ENCODE results near the gene DKK3. TPM values are rescaled to one million over a fixed set of nuclear protein-coding genes. Genes with fewer than 3 reads are reported as not detected.
"Not testable (repeated sequence)": the region's sequence is repeated elsewhere in the genome, so short reads cannot be mapped to it uniquely, and the experiment has no call there.

DKK3 gene
- total RNA-seq, 1 experiment from 2014 or later = 3.1 TPM

GRCh38 chr11:12042215-12042676 lies 33.8 kb upstream of the DKK3 start:
- in situ Hi-C loops (cut with HindIII; ENCODE audit: low pct_unique_long_range_greater_than_20kb, low sequenced_read_pairs) = no loop called here
- DNase-seq (ENCODE audit: low read depth, low spot score) = no peak

- in situ Hi-C loops (cut with HindIII; ENCODE audit: low pct_unique_long_range_greater_than_20kb, low sequenced_read_pairs); DNase-seq (ENCODE audit: low read depth, low spot score): not testable (repeated sequence)
These were observed 32.3 kb upstream of the DKK3 start for GRCh38 chr11:12040719-12041118.

- in situ Hi-C loops (cut with HindIII; ENCODE audit: low pct_unique_long_range_greater_than_20kb, low sequenced_read_pairs) = no loop called here
- DNase-seq (ENCODE audit: low read depth, low spot score) = no peak
These were observed 24.5 kb upstream of the DKK3 start for GRCh38 chr11:12032968-12033367.

DNA sequence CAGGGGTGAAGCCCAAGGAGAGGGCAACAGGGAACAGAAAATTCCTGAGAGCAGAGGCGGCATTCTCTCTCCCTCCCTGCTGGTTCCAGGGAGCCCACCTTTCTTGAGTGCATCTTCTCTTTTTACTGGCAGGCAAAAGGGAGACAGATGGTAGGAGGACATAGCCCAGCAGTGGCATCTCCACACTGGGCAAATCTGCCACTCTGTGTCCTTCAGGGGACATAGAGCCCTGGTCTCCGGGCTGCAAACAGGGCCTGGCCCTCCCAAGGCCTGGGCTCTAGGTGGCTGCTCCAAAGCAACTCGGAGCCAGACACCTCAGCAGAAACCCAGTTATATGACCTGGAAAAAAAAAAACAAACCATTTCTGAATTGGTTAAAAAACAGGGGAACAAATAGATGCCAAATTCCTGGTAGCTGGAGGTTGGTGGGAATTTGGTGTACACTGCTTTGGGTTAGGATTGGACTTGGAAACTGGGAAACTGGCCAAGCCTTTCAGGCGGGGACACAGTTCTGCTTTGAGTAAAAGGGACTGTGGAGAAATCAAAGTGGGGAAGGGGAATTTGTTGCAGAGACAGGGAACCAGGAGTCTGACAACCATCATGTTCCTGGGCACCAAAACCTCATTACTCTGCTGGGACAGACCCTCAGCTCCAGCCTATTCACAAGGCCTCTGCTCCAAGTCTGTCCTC lies 23.6 kb upstream of the DKK3 start:
- in situ Hi-C loops (cut with HindIII; ENCODE audit: low pct_unique_long_range_greater_than_20kb, low sequenced_read_pairs) = no loop called here
- DNase-seq (ENCODE audit: low read depth, low spot score) = no peak

GRCh38 chr11:12029738-12030363 lies 21.4 kb upstream of the DKK3 start:
- peak; percentile 36 for DNase-seq (ENCODE audit: low read depth, low spot score)
- in situ Hi-C loops (cut with HindIII; ENCODE audit: low pct_unique_long_range_greater_than_20kb, low sequenced_read_pairs) = no loop called here

GRCh38 chr11:12029119-12029518 lies 20.7 kb upstream of the DKK3 start:
- in situ Hi-C loops (cut with HindIII; ENCODE audit: low pct_unique_long_range_greater_than_20kb, low sequenced_read_pairs) = no loop called here
- DNase-seq (ENCODE audit: low read depth, low spot score) = no peak

DNA sequence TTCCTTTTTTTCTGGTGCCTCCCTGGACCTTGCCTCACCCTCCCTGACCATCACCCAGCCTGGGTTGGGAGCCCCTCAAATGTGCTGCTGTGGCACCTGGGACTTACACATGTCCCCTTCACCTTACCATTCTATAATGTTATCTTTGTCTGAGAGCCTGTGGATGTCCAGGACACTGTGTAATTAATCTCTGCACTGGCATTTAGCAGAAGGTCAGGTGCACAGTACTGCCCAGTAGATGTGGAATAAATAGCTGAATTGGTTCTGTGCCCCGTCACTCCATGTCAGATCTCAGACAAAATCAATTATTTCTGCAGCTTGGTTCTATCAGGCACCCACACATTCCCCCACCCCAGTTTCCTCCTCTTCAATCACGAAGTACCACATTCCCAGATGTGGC lies 19.9 kb upstream of the DKK3 start:
- in situ Hi-C loops (cut with HindIII; ENCODE audit: low pct_unique_long_range_greater_than_20kb, low sequenced_read_pairs) = no loop called here
- DNase-seq (ENCODE audit: low read depth, low spot score) = no peak

GRCh38 chr11:12026331-12027211 lies 18.1 kb upstream of the DKK3 start:
- in situ Hi-C loops (cut with HindIII; ENCODE audit: low pct_unique_long_range_greater_than_20kb, low sequenced_read_pairs) = no loop called here
- DNase-seq (ENCODE audit: low read depth, low spot score) = no peak

DNA sequence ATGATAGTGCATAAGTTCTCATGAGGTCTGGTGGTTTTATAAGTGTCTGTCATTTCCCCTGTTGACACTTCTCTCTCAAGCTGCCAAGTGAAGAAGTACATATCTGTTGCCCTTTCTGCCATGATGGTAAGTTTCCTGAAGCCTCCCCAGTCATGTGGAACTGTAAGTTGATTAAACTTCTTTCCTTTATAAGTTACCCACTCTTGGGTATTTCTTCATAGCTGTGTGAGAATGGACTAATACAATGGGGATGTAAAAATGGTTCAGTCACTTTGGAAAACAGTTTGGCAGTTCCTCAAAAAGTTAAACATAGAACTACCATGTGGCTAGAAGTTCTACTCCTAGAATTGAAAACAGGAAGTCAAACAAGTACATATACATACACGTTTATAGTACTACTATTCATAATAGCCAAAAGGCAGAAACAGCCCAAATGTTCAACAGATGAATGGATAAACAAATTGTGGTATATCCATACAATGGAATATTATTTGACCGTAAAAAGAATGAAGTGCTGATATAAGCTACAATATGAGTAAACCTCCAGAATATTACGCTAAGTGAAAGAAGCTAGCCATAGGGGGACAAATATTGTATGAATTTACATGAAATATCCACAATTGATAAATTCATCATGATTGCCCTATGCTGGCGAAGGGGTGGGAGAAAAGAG lies 16.0 kb upstream of the DKK3 start:
- in situ Hi-C loops (cut with HindIII; ENCODE audit: low pct_unique_long_range_greater_than_20kb, low sequenced_read_pairs) = no loop called here
- DNase-seq (ENCODE audit: low read depth, low spot score) = no peak

GRCh38 chr11:12023015-12023414 lies 14.6 kb upstream of the DKK3 start:
- DNase-seq (ENCODE audit: low read depth, low spot score) = no peak
- in situ Hi-C loops (cut with HindIII; ENCODE audit: low pct_unique_long_range_greater_than_20kb, low sequenced_read_pairs) = no loop called here

DNA sequence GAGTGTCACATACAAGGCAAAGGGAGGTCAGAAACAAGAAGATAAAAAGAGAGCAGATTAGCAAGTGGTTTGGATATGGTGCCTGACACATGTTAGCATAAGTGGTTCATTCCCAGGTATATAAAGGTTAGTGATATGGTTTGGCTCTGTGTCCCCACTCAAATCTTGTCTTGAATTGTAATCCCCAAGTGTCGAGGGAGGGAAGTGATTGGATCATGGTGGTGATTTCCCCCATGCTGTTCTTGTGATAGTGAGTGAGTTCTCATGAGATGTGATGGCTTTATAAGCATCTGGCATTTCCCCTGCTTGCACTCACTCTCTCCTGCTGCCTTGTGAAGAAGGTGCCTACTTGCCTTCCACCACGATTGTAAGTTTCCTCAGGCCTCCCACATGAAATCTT lies 12.1 kb upstream of the DKK3 start:
- no peak for DNase-seq (ENCODE audit: low read depth, low spot score)
- in situ Hi-C loops (cut with HindIII; ENCODE audit: low pct_unique_long_range_greater_than_20kb, low sequenced_read_pairs) = no loop called here

GRCh38 chr11:12019866-12020416 lies 11.5 kb upstream of the DKK3 start:
- in situ Hi-C loops (cut with HindIII; ENCODE audit: low pct_unique_long_range_greater_than_20kb, low sequenced_read_pairs) = no loop called here

DNA sequence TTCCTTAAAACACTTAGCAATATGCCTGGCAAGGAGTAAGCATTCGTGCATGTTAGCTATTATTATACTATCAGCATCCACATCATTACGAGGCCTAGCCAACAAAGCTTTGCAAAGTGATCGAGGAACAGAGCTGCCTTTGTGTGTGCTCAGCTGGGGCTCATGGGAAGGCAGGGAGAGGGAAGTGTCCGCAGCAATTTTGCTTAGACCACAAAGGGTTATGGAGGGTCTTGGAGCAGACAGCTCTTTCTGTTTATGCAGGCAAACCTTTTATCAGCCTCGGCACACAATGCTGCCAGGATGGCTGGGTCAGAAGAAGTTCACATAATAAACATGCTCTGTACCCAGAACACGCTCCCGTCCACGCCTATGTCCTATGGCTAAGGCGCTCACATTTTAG lies 10.9 kb upstream of the DKK3 start:
- DNase-seq (ENCODE audit: low read depth, low spot score) = peak; percentile 79

More at GRCh38 chr11:12019866-12020416, 11.5 kb upstream of the DKK3 start:
- no peak for DNase-seq (ENCODE audit: low read depth, low spot score)

DNA sequence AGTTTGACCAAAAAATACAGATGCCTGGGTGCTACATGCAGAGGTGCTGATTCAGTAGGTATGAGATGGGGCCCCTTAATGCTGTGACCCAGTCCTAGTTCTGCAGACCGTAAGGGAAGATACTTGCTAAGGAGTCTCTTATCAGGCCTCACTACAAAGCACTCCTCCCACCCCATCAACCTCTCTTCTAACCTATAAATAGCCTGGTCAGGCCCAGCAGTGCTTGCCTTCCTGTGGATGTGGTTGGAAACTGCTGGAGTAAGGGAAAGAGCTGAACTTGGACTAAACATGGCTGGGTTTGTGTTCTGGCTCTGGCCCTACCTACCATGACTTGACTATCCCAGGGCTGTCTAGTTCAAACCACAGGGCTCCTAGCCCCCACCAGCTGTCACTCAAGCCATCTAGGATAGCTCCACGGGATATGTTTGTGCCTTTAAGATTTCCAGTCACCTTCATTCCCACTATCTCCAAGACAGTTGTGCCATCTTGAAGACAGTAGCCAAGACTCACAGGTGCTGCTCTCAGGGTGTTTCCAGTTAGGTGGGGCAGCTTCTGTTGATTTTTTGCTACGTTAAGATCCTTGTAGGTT lies 9.5 kb upstream of the DKK3 start:
- in situ Hi-C loops (cut with HindIII; ENCODE audit: low pct_unique_long_range_greater_than_20kb, low sequenced_read_pairs) = no loop called here
- DNase-seq (ENCODE audit: low read depth, low spot score) = no peak

More for the DNA sequence above, 10.9 kb upstream of the DKK3 start:
- in situ Hi-C loops (cut with HindIII; ENCODE audit: low pct_unique_long_range_greater_than_20kb, low sequenced_read_pairs) = no loop called here

- in situ Hi-C loops (cut with HindIII; ENCODE audit: low pct_unique_long_range_greater_than_20kb, low sequenced_read_pairs) = no loop called here
- DNase-seq (ENCODE audit: low read depth, low spot score) = no peak
These were observed 8.8 kb upstream of the DKK3 start for GRCh38 chr11:12017243-12017678.

GRCh38 chr11:12016246-12016645 lies 7.8 kb upstream of the DKK3 start:
- peak; percentile 14 for DNase-seq (ENCODE audit: low read depth, low spot score)
- in situ Hi-C loops (cut with HindIII; ENCODE audit: low pct_unique_long_range_greater_than_20kb, low sequenced_read_pairs) = no loop called here

DNA sequence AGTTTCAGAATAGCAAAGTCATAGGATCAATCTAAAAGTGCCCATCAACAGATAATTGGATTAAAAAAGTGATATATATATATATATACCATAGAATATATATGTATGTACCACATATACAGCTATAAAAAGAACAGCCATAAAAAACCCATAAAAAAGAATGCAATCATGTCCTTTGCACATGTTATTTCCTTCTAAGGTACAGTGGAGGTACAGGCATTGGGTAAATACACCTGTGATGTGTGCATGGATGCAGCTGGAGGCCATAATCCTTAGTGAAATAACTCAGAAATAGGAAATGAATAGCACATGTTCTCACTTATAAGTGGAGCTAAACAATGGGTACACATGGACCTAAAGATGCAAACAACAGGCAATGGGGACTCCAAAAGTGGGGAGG lies 7.1 kb upstream of the DKK3 start:
- DNase-seq (ENCODE audit: low read depth, low spot score) = no peak
- in situ Hi-C loops (cut with HindIII; ENCODE audit: low pct_unique_long_range_greater_than_20kb, low sequenced_read_pairs) = no loop called here

Data from SK-MEL-5 (cell line).